A673 (cell line): ENCODE data around the gene RPS6KA2.

Source experiments
- CTCF ChIP-seq: fragments of 300-800, 200-600 bp; sonication (generic); conservative IDR thresholded peaks from 2 replicates; pipeline ENCODE4 v1.5.1; 2017; ENCODE audit warnings: low read depth, mild to moderate bottlenecking, antibody characterized with exemption, low read length, moderate library complexity, mixed read lengths
- EZH2 ChIP-seq: fragments of 200-600 bp; sonication (generic); IDR thresholded peaks from 2 replicates; pipeline ENCODE4 v1.6.1; 2017; ENCODE audit warnings: borderline replicate concordance, low read depth, mild to moderate bottlenecking, mixed read lengths, antibody characterized with exemption, low read length; ENCODE audit not compliant: poor library complexity, severe bottlenecking

GRCh38 chr6:166370489-166370888, 256.6 kb downstream of the RPS6KA2 start:
- TF ChIP-seq CTCF: no peak
- no peak for TF ChIP-seq EZH2
